ENCODE data around the gene PREB.

DNA sequence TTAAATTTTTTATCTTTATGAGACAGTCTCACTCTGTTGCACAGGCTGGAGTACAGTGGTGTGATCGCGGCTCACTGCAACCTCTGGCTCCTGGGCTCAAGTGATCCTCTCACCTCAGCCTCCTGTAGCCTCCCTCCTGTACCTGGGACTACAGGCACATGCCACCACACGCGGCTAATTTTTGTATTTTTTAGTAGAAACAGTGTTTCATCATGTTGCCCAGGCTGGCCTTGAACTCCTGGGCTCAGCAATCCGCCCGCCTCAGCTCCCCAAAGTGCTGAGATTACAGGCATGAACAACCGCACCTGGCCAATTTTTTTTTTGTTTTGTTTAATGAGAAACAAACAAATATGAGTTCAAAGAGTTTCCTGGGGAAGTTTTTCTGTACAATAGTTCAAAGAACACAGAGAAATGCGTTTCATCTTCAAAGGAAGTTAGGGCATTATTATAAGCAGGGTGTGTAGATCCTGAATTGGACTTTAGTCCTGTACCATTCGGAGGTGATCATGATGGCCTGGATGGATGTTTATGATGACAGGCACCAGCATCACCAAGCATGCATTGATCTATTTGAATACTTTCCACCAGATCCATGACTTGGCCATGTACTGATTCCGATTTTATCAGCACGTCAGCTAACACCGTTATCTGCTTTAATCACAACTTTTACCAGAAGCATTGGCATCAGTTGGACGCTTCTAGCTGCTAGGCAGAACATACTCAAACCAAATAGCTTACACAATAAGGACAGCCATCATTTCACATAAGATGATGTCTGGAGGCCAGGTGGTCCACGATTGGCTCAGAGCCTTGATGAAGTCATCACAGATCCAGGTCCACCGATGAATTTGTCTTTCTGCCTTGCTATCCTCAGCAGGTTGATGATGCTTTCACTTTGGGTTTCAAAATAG lies 43.3 kb upstream of the PREB start:
- TF ChIP-seq, protein P1, sequence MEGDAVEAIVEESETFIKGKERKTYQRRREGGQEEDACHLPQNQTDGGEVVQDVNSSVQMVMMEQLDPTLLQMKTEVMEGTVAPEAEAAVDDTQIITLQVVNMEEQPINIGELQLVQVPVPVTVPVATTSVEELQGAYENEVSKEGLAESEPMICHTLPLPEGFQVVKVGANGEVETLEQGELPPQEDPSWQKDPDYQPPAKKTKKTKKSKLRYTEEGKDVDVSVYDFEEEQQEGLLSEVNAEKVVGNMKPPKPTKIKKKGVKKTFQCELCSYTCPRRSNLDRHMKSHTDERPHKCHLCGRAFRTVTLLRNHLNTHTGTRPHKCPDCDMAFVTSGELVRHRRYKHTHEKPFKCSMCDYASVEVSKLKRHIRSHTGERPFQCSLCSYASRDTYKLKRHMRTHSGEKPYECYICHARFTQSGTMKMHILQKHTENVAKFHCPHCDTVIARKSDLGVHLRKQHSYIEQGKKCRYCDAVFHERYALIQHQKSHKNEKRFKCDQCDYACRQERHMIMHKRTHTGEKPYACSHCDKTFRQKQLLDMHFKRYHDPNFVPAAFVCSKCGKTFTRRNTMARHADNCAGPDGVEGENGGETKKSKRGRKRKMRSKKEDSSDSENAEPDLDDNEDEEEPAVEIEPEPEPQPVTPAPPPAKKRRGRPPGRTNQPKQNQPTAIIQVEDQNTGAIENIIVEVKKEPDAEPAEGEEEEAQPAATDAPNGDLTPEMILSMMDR (IDR thresholded peaks at IDR 0.05), result no peak
- TF ChIP-seq POLR2A (IDR thresholded peaks at IDR 0.05) (no peak), EP300 (IDR thresholded peaks at IDR 0.05) (no peak), POLR2AphosphoS5 (IDR thresholded peaks at IDR 0.05) (no peak)

Measured in stomach (tissue), 4 donors.